ENCODE data around the gene CARM1.
"Not testable (repeated sequence)": the region's sequence is repeated elsewhere in the genome, so short reads cannot be mapped to it uniquely, and the experiment has no call there.

The CARM1 gene

GRCh38 chr19:10874024-10874423 is 2.7 kb downstream of the CARM1 start:
- intact Hi-C loops (cut with micrococcal nuclease) = loop anchor here (5.0 kb wide), 1 partner anchor 33 kb away; no protein-coding TSS in a partner anchor
- no peaks in the 10 kb centered on the region for H3K27me3 Mint-ChIP-seq
- peaks cover 77% of the 10 kb centered on the region for H3K4me1 Mint-ChIP-seq (ENCODE audit: low read depth)
- H3K27ac Mint-ChIP-seq = peak overlapping the region; percentile 89
- peaks cover 35% of the 10 kb centered on the region for H3K36me3 Mint-ChIP-seq (ENCODE audit: low read depth)
- H3K4me3 Mint-ChIP-seq = no peak overlapping the region
- H3K9me3 Mint-ChIP-seq = no peaks in the 10 kb centered on the region

DNA sequence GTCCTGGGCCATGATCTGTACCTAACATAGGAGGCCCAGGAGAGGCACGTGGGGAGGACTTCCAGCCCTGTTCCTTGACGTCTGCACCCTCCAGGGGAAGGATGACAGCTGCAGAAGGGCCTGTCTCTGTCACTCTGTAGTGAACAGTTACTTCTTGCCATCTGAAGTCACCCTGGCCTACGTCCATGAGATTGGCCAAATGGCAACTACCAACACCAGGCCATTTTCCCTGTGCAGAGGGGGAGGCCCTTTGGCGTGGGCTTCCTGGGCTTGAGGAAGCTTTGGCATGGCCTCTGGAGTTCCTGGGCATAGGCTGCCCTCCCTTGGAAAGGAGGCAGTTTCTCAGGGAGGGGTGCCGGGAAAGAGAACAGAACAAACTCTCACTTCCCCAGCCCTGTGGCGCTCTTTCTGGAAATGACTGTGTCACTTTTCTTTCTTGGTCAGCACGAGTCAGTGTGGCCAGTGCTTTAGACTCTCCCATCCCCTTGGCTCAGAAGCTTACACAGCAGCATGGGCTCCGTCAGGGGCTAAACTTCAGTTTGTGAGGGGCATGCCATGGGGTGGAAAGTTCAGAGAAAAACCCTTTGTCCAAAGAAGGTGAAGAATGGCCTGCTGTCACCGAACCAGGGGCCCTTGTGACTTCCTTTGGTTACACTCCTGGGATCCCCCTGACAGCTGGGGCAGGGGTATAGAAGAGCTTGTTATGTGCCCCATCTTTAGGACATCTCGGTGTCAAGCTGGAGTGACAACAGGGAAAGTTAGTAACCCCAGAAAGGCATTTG is 5.3 kb downstream of the CARM1 start:
- peaks cover 50% of the 10 kb centered on the region for H3K36me3 Mint-ChIP-seq (ENCODE audit: low read depth)
- peak overlapping the region; percentile 51 for H3K4me3 Mint-ChIP-seq
- no peaks in the 10 kb centered on the region for H3K9me3 Mint-ChIP-seq
- no peaks in the 10 kb centered on the region for H3K27me3 Mint-ChIP-seq
- peaks cover 76% of the 10 kb centered on the region for H3K4me1 Mint-ChIP-seq (ENCODE audit: low read depth)
- H3K27ac Mint-ChIP-seq = peak overlapping the region; percentile 89
- intact Hi-C loops (cut with micrococcal nuclease) = no loop called here

- H3K27ac Mint-ChIP-seq = peak overlapping the region; percentile 89
- H3K4me1 Mint-ChIP-seq (ENCODE audit: low read depth) = peaks cover 79% of the 10 kb centered on the region
Observed at GRCh38 chr19:10877608-10878007, 6.3 kb downstream of the CARM1 start.

DNA sequence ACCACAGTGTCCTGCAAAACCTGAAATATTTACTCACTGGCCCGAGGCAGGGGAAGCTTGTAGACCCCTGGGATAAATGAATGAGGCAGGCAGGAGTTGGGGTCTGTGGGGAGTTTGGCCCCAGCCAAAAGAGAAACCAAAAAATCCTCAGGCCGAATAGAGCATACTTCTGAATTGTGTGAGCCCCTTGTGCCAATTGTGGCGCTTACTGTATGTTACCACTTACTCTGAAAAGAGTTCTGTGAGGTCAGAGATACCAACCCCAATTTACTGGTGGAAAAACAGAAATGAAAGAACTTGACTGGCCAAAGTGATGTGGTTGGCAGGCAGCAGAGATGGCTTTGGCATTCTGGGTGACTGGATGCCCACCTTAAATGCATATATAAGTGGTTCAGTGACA is 6.9 kb downstream of the CARM1 start:
- intact Hi-C loops (cut with micrococcal nuclease) = no loop called here
- H3K9me3 Mint-ChIP-seq = no peaks in the 10 kb centered on the region
- no peak overlapping the region for H3K4me3 Mint-ChIP-seq
- peaks cover 74% of the 10 kb centered on the region for H3K4me1 Mint-ChIP-seq (ENCODE audit: low read depth)
- no peaks in the 10 kb centered on the region for H3K27me3 Mint-ChIP-seq
- H3K27ac Mint-ChIP-seq = peak overlapping the region; percentile 89
- H3K36me3 Mint-ChIP-seq (ENCODE audit: low read depth) = peaks cover 43% of the 10 kb centered on the region

More at GRCh38 chr19:10877608-10878007, 6.3 kb downstream of the CARM1 start:
- H3K27me3 Mint-ChIP-seq; intact Hi-C loops (cut with micrococcal nuclease); H3K9me3 Mint-ChIP-seq; H3K4me3 Mint-ChIP-seq: not testable (repeated sequence)
- peaks cover 47% of the 10 kb centered on the region for H3K36me3 Mint-ChIP-seq (ENCODE audit: low read depth)

DNA sequence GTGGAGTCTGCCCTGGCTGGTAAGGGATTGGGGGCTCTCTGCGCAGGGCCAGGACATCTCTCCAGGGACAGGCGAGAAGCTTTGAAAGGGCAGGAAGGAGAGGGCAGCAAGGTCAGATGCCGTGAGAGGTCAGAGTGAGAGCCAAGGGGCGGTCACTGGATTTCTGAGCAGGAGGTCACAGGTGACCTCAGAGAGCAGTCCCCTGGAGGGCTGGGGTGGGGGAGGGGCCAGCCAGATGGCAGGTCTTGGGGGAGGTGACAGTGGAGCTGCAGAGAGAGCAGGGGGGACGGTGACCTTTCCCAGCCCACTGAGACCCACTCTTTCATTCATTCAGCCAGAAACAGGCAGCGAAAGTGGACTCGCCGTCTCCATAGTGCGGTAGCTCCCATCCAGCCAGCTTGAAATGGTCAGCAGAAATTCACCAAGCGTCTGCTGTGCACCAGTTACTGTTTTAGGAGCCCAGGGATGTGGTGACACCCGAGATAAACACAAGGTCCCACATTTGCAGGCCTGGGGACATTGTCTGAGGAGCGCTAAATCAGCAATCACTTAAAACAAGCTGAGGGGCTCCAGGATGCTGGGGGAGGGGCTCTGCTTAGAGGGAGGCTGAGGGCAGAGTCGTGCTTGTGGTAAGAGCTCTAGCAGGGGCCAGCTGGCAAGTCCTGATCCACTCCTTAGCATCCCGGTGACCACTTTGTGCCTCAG is 10.2 kb downstream of the CARM1 start:
- peaks cover 44% of the 10 kb centered on the region for H3K36me3 Mint-ChIP-seq (ENCODE audit: low read depth)
- H3K4me1 Mint-ChIP-seq (ENCODE audit: low read depth) = peaks cover 62% of the 10 kb centered on the region
- no peak overlapping the region for H3K4me3 Mint-ChIP-seq
- H3K27me3 Mint-ChIP-seq = no peaks in the 10 kb centered on the region
- no peaks in the 10 kb centered on the region for H3K9me3 Mint-ChIP-seq
- intact Hi-C loops (cut with micrococcal nuclease) = no loop called here
- H3K27ac Mint-ChIP-seq = no peak overlapping the region

GRCh38 chr19:10882108-10882457 is 10.7 kb downstream of the CARM1 start:
- Mint-ChIP-seq H3K27me3 (no peaks in the 10 kb centered on the region), H3K4me3 (no peak overlapping the region), H3K4me1 (ENCODE audit: low read depth) (peaks cover 61% of the 10 kb centered on the region), H3K27ac (no peak overlapping the region), H3K9me3 (no peaks in the 10 kb centered on the region), H3K36me3 (ENCODE audit: low read depth) (peaks cover 48% of the 10 kb centered on the region)
- intact Hi-C loops (cut with micrococcal nuclease) = no loop called here

DNA sequence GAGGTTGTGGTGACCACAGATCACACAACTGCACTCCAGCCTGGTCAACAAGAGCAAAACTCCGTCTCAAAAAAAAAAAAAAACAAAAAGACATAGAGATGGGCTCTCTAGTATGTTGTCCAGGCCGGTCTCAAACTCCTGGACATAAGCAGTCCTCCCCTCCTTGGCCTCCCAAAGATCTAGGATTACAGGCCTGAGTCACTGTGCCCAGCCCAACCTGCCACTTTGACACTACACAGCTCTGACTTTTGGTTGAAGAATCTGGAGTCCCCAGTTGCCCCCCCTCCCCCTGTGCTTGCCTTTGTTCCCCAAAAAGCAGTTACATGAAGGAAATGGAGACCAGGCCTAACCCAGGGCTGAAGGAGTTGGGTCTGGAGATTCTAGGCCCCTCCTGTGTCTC is 12.9 kb downstream of the CARM1 start:
- Mint-ChIP-seq H3K9me3 (no peaks in the 10 kb centered on the region), H3K27ac (peak overlapping the region; percentile 61), H3K27me3 (no peaks in the 10 kb centered on the region), H3K36me3 (ENCODE audit: low read depth) (peaks cover 48% of the 10 kb centered on the region), H3K4me1 (ENCODE audit: low read depth) (peaks cover 56% of the 10 kb centered on the region), H3K4me3 (no peak overlapping the region)
- intact Hi-C loops (cut with micrococcal nuclease) = no loop called here

GRCh38 chr19:10885201-10886169 is 14.1 kb downstream of the CARM1 start:
- Mint-ChIP-seq H3K36me3 (ENCODE audit: low read depth) (peaks cover 37% of the 10 kb centered on the region), H3K4me1 (ENCODE audit: low read depth) (peaks cover 48% of the 10 kb centered on the region), H3K27me3 (no peaks in the 10 kb centered on the region), H3K9me3 (no peaks in the 10 kb centered on the region), H3K4me3 (no peak overlapping the region), H3K27ac (peak overlapping the region; percentile 61)
- intact Hi-C loops (cut with micrococcal nuclease) = no loop called here

- intact Hi-C loops (cut with micrococcal nuclease) = no loop called here
- H3K27ac Mint-ChIP-seq = no peak overlapping the region
- H3K9me3 Mint-ChIP-seq = no peaks in the 10 kb centered on the region
- peaks cover 19% of the 10 kb centered on the region for H3K36me3 Mint-ChIP-seq (ENCODE audit: low read depth)
- no peaks in the 10 kb centered on the region for H3K27me3 Mint-ChIP-seq
- H3K4me1 Mint-ChIP-seq (ENCODE audit: low read depth) = peaks cover 36% of the 10 kb centered on the region
- H3K4me3 Mint-ChIP-seq = no peak overlapping the region
Observed at GRCh38 chr19:10887616-10888367, 16.4 kb downstream of the CARM1 start.

GRCh38 chr19:10888421-10888866 is 17.1 kb downstream of the CARM1 start:
- intact Hi-C loops (cut with micrococcal nuclease) = no loop called here
- Mint-ChIP-seq H3K27me3 (no peaks in the 10 kb centered on the region), H3K27ac (no peak overlapping the region), H3K4me1 (ENCODE audit: low read depth) (peaks cover 32% of the 10 kb centered on the region), H3K36me3 (ENCODE audit: low read depth) (peaks cover 19% of the 10 kb centered on the region), H3K4me3 (no peak overlapping the region), H3K9me3 (no peaks in the 10 kb centered on the region)

DNA sequence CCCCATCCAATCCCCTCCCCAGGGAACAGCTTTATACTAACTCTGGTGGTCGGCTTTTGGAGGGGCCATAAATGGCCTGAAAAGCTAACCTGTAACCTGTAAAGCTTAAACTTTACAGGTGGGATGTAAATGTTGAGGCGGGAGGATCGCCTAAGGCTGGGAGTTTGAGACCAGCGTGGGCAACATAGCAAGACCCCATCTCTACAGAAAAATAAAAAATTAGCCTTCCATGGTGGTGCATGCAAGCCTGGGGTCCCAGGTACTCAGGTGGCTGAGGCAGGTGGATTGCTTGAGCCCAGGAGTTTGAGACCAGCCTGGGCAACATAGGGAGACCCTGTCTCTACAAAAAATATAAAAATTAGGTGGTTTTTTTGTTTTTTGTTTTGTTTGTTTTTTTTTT is 18.5 kb downstream of the CARM1 start:
- Mint-ChIP-seq H3K4me3 (no peak overlapping the region), H3K4me1 (ENCODE audit: low read depth) (peaks cover 37% of the 10 kb centered on the region), H3K36me3 (ENCODE audit: low read depth) (peaks cover 32% of the 10 kb centered on the region), H3K9me3 (no peaks in the 10 kb centered on the region), H3K27me3 (no peaks in the 10 kb centered on the region), H3K27ac (no peak overlapping the region)
- intact Hi-C loops (cut with micrococcal nuclease) = no loop called here

- no peak overlapping the region for H3K27ac Mint-ChIP-seq
- H3K27me3 Mint-ChIP-seq = no peaks in the 10 kb centered on the region
- no peak overlapping the region for H3K4me3 Mint-ChIP-seq
- peaks cover 20% of the 10 kb centered on the region for H3K36me3 Mint-ChIP-seq (ENCODE audit: low read depth)
- no peaks in the 10 kb centered on the region for H3K9me3 Mint-ChIP-seq
- peaks cover 43% of the 10 kb centered on the region for H3K4me1 Mint-ChIP-seq (ENCODE audit: low read depth)
- intact Hi-C loops (cut with micrococcal nuclease) = no loop called here
Observed at GRCh38 chr19:10891405-10892086, 20.2 kb downstream of the CARM1 start.

DNA sequence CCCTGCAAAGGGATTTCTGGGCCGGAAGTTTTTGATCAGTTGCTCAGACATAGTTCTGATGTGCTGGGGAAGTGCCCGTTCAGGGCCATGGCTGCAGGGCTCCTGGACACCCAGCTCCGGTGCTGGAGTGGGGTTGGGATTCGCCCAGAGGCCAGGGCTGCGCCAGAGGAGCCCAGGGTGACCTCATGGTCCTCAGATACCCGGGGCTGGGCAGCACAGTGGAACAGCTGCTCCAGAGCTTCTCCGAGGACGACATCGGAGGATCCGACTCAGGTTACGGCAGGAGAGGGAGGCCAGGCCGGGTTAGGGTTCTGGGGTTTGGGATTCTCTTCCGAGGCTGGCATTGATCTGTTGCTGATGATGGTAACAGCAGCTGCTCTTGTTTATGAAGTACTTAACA is 20.9 kb downstream of the CARM1 start:
- no peaks in the 10 kb centered on the region for H3K9me3 Mint-ChIP-seq
- H3K4me1 Mint-ChIP-seq (ENCODE audit: low read depth) = peaks cover 44% of the 10 kb centered on the region
- H3K4me3 Mint-ChIP-seq = no peak overlapping the region
- no peak overlapping the region for H3K27ac Mint-ChIP-seq
- H3K27me3 Mint-ChIP-seq = no peaks in the 10 kb centered on the region
- H3K36me3 Mint-ChIP-seq (ENCODE audit: low read depth) = peaks cover 14% of the 10 kb centered on the region
- intact Hi-C loops (cut with micrococcal nuclease) = no loop called here

All from dendritic cell treated with granulocyte-macrophage colony-stimulating factor and Interleukin-4, amounts not matched to agents 40 ng/mL and 50 ng/mL, for 4 days (primary cell).